ENCODE measurements around the gene ANKMY1.

The ANKMY1 gene

GRCh38 chr2:240482141-240482540 is 75.6 kb downstream of the ANKMY1 start:
- Histone ChIP-seq H3K27ac (no peak overlapping the region), H3K27me3 (no peaks in the 10 kb centered on the region), H3K36me3 (peaks cover 0 to 13% (median 8%) of the 10 kb centered on the region in 3 donors), H3K9me3 (peaks cover 0 to 31% (median 10%) of the 10 kb centered on the region in 3 donors), H3K4me1 (no peaks in the 10 kb centered on the region), H3K4me3 (no peak overlapping the region)
- intact Hi-C loops (cut with DNase I; ENCODE audit: low total_unique reads) = no loop called here
- TF ChIP-seq, protein P1, sequence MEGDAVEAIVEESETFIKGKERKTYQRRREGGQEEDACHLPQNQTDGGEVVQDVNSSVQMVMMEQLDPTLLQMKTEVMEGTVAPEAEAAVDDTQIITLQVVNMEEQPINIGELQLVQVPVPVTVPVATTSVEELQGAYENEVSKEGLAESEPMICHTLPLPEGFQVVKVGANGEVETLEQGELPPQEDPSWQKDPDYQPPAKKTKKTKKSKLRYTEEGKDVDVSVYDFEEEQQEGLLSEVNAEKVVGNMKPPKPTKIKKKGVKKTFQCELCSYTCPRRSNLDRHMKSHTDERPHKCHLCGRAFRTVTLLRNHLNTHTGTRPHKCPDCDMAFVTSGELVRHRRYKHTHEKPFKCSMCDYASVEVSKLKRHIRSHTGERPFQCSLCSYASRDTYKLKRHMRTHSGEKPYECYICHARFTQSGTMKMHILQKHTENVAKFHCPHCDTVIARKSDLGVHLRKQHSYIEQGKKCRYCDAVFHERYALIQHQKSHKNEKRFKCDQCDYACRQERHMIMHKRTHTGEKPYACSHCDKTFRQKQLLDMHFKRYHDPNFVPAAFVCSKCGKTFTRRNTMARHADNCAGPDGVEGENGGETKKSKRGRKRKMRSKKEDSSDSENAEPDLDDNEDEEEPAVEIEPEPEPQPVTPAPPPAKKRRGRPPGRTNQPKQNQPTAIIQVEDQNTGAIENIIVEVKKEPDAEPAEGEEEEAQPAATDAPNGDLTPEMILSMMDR (IDR thresholded peaks at IDR 0.05) = no peak
- DNase-seq = peak; percentile 10 to 29

- Histone ChIP-seq H3K4me1 (no peaks in the 10 kb centered on the region), H3K36me3 (peaks cover 0 to 13% (median 8%) of the 10 kb centered on the region in 3 donors), H3K27ac (no peak overlapping the region), H3K27me3 (no peaks in the 10 kb centered on the region), H3K4me3 (no peak overlapping the region), H3K9me3 (peaks cover 0 to 26% (median 6%) of the 10 kb centered on the region in 3 donors)
- intact Hi-C loops (cut with DNase I; ENCODE audit: low total_unique reads) = no loop called here
- peak in 1 of 2 donors; percentile 2 for DNase-seq
- TF ChIP-seq, protein P1 (IDR thresholded peaks at IDR 0.05) = no peak
Observed at GRCh38 chr2:240481720-240482119, 76.1 kb downstream of the ANKMY1 start.

- TF ChIP-seq, protein P1 (IDR thresholded peaks at IDR 0.05) = no peak
- Histone ChIP-seq H3K27ac (no peak overlapping the region), H3K27me3 (no peaks in the 10 kb centered on the region), H3K36me3 (peaks cover 2 to 13% (median 8%) of the 10 kb centered on the region in 3 donors), H3K4me3 (no peak overlapping the region), H3K9me3 (peaks cover 0 to 27% (median 0%) of the 10 kb centered on the region in 3 donors), H3K4me1 (no peaks in the 10 kb centered on the region)
- intact Hi-C loops (cut with DNase I; ENCODE audit: low total_unique reads) = no loop called here
- peak; percentile 10 to 51 for DNase-seq
Observed at GRCh38 chr2:240480834-240481623, 76.8 kb downstream of the ANKMY1 start.

DNA sequence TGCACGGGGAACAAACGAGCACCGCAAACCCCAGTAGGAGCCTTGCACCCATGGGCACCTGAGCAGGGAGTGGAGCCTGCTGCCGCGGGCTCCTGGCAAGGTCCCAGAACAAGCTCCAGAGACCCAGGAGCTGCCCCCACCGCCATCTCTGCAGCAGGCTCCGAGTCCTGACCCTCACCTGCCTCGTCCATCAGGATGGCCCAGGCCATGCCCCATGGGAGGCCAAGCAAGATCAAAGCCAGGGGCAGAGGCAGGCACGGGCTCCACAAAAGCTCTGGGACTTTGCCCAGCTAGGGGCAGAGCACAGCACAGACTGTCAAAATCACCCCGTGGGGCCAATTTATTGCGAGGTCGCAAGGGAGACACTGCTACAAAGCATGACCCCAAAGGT is 78.7 kb downstream of the ANKMY1 start:
- Histone ChIP-seq H3K4me1 (no peaks in the 10 kb centered on the region), H3K27ac (no peak overlapping the region), H3K4me3 (no peak overlapping the region), H3K36me3 (peaks cover 4 to 13% (median 6%) of the 10 kb centered on the region in 3 donors), H3K9me3 (peaks cover 0 to 22% (median 3%) of the 10 kb centered on the region in 3 donors), H3K27me3 (no peaks in the 10 kb centered on the region)
- DNase-seq = peak in 1 of 2 donors; percentile 10
- intact Hi-C loops (cut with DNase I; ENCODE audit: low total_unique reads) = no loop called here
- TF ChIP-seq, protein P1 (IDR thresholded peaks at IDR 0.05) = no peak

DNA sequence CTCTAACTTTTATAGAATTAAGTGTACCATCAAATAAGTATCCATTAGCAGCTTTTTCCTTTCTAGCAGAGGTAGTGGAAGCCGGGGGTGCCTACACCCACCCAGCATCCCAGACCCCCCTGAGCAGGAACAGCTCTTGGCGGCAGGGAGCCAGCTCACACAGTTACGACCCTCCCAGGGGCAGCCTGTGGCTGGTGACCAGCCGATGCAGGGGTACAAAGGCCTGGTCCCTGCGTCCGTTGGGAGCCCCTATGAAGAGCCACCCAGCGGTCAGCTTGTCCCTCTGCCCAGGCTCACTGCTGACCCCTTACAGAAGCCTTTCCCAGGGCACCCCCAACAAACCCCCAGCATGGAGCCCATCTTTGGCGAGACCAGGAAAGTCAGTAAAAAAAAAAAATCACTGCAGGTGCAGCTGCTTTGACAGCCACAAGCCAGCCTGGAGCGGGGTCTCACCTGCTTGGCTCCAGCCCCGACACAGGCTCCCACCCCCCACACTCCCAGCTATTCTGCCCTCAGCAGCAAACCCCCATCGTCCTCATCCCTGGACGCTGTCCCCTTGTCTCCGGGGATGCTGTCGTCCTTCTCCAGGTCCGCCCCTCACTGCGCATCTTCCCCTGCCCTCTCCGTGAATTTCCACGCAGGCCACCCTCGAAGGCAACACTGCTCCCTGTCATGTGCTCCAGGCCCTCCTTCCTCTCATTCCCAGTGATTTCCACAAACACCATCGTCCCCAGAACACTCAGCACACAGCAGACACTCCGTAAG is 79.3 kb downstream of the ANKMY1 start:
- TF ChIP-seq, protein P1 (IDR thresholded peaks at IDR 0.05) = no peak
- no peak overlapping the region for H3K4me3 ChIP-seq
- peaks cover 0 to 23% (median 9%) of the 10 kb centered on the region in 3 donors for H3K9me3 ChIP-seq
- DNase-seq = peak in 1 of 2 donors; percentile 11
- intact Hi-C loops (cut with DNase I; ENCODE audit: low total_unique reads) = no loop called here
- no peaks in the 10 kb centered on the region for H3K27me3 ChIP-seq
- no peaks in the 10 kb centered on the region for H3K4me1 ChIP-seq
- H3K36me3 ChIP-seq = peaks cover 0 to 13% (median 6%) of the 10 kb centered on the region in 3 donors
- H3K27ac ChIP-seq = no peak overlapping the region
